Peyer's patch (tissue), 4 donors: ENCODE results near the gene ACSL4. TPM values are rescaled to one million over a fixed set of nuclear protein-coding genes. Genes with fewer than 3 reads are reported as not detected.

Experiments
- DNase-seq, 3 donors: peaks; one replicate each; pipeline ENCODE4 v3.0.0-alpha.2; 2017 to 2019
- H3K27ac ChIP-seq, 4 donors: fragments of 200-600 bp; sonication (generic); one replicate each; pipeline ENCODE4 v1.5.1; 2016 to 2019
- H3K27me3 ChIP-seq, 2 donors: fragments of 200-600 bp; sonication (generic); one replicate each; pipeline ENCODE4 v1.5.1; 2019
- H3K36me3 ChIP-seq, 3 donors: fragments of 200-600 bp; sonication (generic); one replicate each; pipeline ENCODE4 v1.5.1; 2016 to 2019
- H3K4me1 ChIP-seq, 4 donors: fragments of 200-600 bp; sonication (generic); one replicate each; pipeline ENCODE4 v1.5.1; 2016 to 2019
- H3K4me3 ChIP-seq, 4 donors: fragments of 200-600 bp; sonication (generic); 1 replicate in 3 of 4; 2 replicates in 1 of 4; pipeline ENCODE4 v1.5.1; 2016 to 2019; ENCODE audit warnings: mild to moderate bottlenecking in 1 of 4
- H3K9me3 ChIP-seq, 4 donors: fragments of 200-600 bp; sonication (generic); one replicate each; pipeline ENCODE4 v1.5.1; 2016 to 2019; ENCODE audit warnings: mild to moderate bottlenecking in 1 of 4
- POLR2A ChIP-seq, 2 donors: fragments of 450-650 bp; IDR thresholded peaks; one replicate each; pipeline ENCODE4 v1.5.1; 2017; ENCODE audit warnings: antibody characterized with exemption in 2 of 2, mild to moderate bottlenecking in 2 of 2, moderate library complexity in 2 of 2
- total RNA-seq, 4 donors: library from RNA; depleted of rRNA; stranded (reverse); fragments of >200 nt; gene quantifications; one replicate each; pipeline ENCODE4 v1.1.0, GENCODE V29; 2016
- TF ChIP-seq, protein P1 (sequence below), 6 experiments: fragments of 450-650 bp in 4 of 6; fragments of 200-600 bp in 2 of 6; sonication (generic) in 1 of 6; IDR thresholded peaks; one replicate each; pipeline ENCODE4 v1.5.1; 2017 to 2019; ENCODE audit warnings: antibody characterized with exemption in 6 of 6, mild to moderate bottlenecking in 3 of 6, moderate library complexity in 1 of 6

Gene ACSL4
- total RNA-seq, 4 donors from 2014 or later = 12.4 to 32.2 (median 17.6) TPM

DNA sequence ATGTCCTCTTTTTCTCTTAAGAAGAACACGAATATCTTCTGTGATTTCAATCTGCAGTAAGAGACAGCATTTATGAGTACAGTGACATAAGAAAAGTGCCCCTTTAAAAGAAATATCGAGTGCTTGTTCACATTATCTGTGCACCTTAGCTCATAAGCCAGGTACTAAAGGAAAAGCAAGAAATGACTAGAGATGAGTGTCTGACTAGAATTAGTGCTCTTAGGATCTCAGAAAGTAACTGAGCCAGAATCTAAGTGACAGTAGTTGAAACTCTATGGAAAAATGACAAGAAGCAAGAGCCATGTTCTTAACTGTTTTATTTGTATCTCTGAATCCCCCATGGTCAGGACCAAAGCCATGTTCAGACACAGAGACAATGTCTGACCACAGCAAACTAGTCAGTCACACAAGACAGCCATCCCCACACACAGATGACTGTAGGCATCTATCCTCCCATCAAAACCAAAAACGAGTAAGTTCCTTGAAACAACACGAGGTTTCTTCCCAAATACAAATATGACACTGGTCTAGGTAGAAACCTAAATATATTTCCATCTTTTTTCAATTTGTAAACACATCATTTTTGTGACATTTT, 36.8 kb downstream of the ACSL4 start:
- Histone ChIP-seq H3K9me3 (no peaks in the 10 kb centered on the region), H3K36me3 (no peaks in the 10 kb centered on the region), H3K4me3 (no peak overlapping the region), H3K27me3 (no peaks in the 10 kb centered on the region), H3K4me1 (no peaks in the 10 kb centered on the region), H3K27ac (no peak overlapping the region)
- TF ChIP-seq, protein P1, sequence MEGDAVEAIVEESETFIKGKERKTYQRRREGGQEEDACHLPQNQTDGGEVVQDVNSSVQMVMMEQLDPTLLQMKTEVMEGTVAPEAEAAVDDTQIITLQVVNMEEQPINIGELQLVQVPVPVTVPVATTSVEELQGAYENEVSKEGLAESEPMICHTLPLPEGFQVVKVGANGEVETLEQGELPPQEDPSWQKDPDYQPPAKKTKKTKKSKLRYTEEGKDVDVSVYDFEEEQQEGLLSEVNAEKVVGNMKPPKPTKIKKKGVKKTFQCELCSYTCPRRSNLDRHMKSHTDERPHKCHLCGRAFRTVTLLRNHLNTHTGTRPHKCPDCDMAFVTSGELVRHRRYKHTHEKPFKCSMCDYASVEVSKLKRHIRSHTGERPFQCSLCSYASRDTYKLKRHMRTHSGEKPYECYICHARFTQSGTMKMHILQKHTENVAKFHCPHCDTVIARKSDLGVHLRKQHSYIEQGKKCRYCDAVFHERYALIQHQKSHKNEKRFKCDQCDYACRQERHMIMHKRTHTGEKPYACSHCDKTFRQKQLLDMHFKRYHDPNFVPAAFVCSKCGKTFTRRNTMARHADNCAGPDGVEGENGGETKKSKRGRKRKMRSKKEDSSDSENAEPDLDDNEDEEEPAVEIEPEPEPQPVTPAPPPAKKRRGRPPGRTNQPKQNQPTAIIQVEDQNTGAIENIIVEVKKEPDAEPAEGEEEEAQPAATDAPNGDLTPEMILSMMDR (IDR thresholded peaks at IDR 0.05) = no peak
- TF ChIP-seq POLR2A (IDR thresholded peaks at IDR 0.05) = no peak
- DNase-seq = no peak

DNA sequence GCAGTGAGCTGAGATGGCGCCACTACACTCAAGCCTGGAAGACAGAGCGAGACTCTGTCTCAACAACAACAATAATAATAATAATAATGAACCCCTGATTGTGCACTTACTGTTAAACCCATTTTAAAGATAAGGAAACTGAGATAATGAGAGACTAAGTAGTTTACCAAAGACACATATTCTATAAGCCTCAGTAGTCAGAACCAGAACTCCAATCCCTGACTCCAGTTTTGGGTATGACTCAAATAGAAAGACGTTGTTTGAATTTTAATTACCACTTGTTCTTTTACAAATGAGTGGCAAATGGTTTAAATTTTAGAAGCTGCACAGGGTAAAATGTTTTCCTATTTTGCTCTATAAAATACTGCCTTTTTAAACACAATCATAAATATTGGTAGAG, 37.4 kb downstream of the ACSL4 start:
- Histone ChIP-seq H3K4me1 (no peaks in the 10 kb centered on the region), H3K4me3 (no peak overlapping the region), H3K9me3 (no peaks in the 10 kb centered on the region), H3K27ac (no peak overlapping the region), H3K36me3 (no peaks in the 10 kb centered on the region), H3K27me3 (no peaks in the 10 kb centered on the region)
- no peak for DNase-seq
- TF ChIP-seq, protein P1 (IDR thresholded peaks at IDR 0.05) = no peak
- TF ChIP-seq POLR2A (IDR thresholded peaks at IDR 0.05) = no peak

DNA sequence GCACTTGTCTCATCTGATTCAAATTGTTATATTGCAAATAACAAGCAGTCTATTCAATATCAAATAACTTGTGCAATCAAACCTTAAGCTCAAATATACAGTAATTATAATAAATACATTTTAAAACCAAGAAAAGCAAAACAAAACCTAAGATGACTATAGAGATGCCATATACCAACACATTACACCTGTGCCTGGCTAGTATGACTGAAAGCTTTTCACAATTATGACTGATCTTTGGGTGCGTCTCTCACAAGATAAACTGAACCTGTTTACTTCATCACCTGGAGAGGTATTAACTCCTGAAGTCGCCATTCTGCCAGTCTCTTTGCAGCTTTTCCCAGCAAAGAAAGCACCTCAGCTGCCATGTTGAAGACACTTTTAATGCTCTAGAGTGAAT, 41.3 kb downstream of the ACSL4 start:
- DNase-seq = no peak
- Histone ChIP-seq H3K9me3 (no peaks in the 10 kb centered on the region), H3K27ac (no peak overlapping the region), H3K4me1 (no peaks in the 10 kb centered on the region), H3K27me3 (no peaks in the 10 kb centered on the region), H3K36me3 (no peaks in the 10 kb centered on the region), H3K4me3 (no peak overlapping the region)
- no peak for TF ChIP-seq POLR2A (IDR thresholded peaks at IDR 0.05)
- TF ChIP-seq, protein P1 (IDR thresholded peaks at IDR 0.05) = no peak

DNA sequence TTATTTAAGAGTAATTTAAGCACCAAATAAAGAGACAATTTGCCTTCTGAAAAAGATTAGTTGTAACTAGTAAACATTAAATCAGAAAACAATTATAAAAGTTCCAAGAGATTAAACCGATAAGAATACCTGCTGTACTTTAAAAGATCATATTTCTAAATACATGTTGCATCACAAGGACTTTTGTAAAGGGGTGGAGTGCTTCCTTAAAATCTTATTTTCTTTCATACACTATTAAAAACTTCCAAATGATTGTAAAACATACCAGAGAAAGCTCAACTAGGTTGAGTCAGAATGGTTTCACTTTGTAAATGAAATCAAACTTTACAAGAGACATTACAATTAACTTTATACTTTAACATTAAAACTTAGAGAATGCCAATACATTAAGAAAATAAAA, 41.8 kb downstream of the ACSL4 start:
- Histone ChIP-seq H3K4me3 (no peak overlapping the region), H3K9me3 (no peaks in the 10 kb centered on the region), H3K27ac (no peak overlapping the region), H3K36me3 (no peaks in the 10 kb centered on the region), H3K27me3 (no peaks in the 10 kb centered on the region), H3K4me1 (no peaks in the 10 kb centered on the region)
- no peak for DNase-seq
- TF ChIP-seq, protein P1 (IDR thresholded peaks at IDR 0.05) = no peak
- TF ChIP-seq POLR2A (IDR thresholded peaks at IDR 0.05) = no peak

DNA sequence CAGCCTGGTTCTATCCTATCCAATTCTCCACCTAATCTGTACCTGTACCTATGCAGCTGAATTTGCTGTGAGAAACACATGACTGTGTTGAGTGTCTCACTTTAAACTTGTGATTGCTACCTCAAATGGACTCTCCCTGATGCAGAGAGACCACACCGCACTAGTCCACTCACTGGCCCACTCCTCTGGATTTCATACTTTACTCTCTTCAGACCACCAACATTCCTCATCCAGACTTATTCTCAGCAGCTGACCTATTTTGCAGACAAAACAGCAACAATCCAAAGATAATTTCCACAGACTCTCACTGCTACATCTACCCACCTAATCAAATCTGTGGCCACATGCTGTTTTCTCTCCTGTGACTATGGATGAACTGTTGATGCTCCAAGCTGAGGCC, 45.2 kb downstream of the ACSL4 start:
- no peaks in the 10 kb centered on the region for H3K9me3 ChIP-seq
- no peaks in the 10 kb centered on the region for H3K4me1 ChIP-seq
- no peak overlapping the region for H3K27ac ChIP-seq
- H3K36me3 ChIP-seq = no peaks in the 10 kb centered on the region
- H3K27me3 ChIP-seq = no peaks in the 10 kb centered on the region
- no peak for TF ChIP-seq POLR2A (IDR thresholded peaks at IDR 0.05)
- TF ChIP-seq, protein P1 (IDR thresholded peaks at IDR 0.05) = no peak
- no peak for DNase-seq
- no peak overlapping the region for H3K4me3 ChIP-seq

DNA sequence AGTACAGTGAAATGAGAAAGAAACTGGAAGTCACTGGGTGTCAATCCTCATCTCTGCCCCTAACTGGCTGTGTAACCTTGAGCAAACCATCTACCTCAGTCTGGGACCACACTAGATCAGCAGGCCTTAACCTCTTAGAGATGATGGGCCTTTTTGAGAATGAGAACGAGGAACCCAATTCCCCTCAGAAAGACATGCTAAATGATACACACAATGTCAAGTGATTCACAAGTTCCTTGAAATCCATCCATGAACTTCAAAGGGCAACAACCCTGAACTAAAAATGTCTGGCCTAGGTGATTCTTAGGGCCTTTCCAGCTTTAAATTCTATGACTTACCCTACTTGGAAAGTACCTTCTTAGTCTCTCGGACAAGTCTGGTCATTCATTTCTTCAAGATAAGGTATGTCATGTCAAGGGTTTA, 47.4 kb downstream of the ACSL4 start:
- H3K27me3 ChIP-seq = no peaks in the 10 kb centered on the region
- no peak overlapping the region for H3K4me3 ChIP-seq
- no peaks in the 10 kb centered on the region for H3K36me3 ChIP-seq
- no peak overlapping the region for H3K27ac ChIP-seq
- H3K4me1 ChIP-seq = no peaks in the 10 kb centered on the region
- no peak for DNase-seq
- TF ChIP-seq POLR2A (IDR thresholded peaks at IDR 0.05) = no peak
- TF ChIP-seq, protein P1 (IDR thresholded peaks at IDR 0.05) = no peak
- no peaks in the 10 kb centered on the region for H3K9me3 ChIP-seq
